GM11168 (cell line): ENCODE data around the gene SLC4A8.

Source experiments
- in situ Hi-C: fragments of 300-500 bp; cut with MboI; formaldehyde crosslinking; loops from one replicate; pipeline ENCODE4 v1.12.0; 2022; ENCODE audit warnings: low sequenced_read_pairs; ENCODE audit not compliant: unreplicated experiment

Gene SLC4A8

GRCh38 chr12:51424662-51425539 lies at the start of gene SLC4A8:
SLC4A8 (plus strand) TSS chr12:51424831; CDS start chr12:51424988, 157 bp downstream.
- in situ Hi-C loops = loop anchor here (5.0 kb wide), 1 partner anchor 102 kb away; no protein-coding TSS in a partner anchor

GRCh38 chr12:51374856-51375255 lies 49.8 kb upstream of the SLC4A8 start:
- in situ Hi-C loops = no loop called here

DNA sequence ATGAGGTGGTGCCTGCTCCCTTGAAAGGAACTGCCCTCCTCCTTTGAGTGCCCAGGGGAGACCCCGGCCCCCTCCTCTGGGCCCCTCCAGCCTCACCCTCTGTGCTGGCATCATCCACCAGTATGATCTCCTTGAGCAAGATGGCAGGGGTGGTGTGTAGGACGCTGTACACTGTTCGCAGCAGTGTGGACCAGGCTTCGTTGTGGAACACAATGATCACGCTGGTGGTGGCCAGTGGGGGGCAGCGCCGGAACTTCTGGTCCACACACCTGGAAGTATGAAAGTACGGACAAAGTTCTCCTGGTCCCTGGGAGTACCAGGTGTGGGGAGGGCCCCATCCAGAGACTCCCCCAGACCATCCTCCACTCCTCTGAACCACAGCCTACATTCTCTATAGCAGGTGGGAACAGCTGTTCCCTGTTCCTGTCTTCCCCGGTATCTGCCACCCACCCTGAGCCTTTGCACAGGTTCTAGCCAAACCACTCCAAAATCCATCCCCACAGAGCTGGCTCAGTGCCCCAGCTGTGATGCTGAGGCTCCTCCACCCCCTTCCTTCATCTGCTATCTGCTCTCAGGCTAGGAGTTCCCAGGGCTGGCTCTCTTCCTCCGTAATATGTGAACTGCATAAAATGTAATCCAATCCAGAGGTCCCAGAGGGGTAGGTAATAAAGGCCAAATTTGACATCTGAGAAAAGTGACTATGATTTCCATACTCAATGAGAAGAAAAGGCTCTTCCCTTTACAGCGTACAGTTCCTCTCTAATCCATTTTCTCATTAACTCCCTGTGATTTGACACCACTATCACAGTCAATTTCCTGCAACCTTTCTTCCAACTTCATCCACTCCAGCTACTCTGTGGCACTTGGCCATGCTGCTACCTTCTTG lies 47.3 kb upstream of the SLC4A8 start:
- in situ Hi-C loops = no loop called here

DNA sequence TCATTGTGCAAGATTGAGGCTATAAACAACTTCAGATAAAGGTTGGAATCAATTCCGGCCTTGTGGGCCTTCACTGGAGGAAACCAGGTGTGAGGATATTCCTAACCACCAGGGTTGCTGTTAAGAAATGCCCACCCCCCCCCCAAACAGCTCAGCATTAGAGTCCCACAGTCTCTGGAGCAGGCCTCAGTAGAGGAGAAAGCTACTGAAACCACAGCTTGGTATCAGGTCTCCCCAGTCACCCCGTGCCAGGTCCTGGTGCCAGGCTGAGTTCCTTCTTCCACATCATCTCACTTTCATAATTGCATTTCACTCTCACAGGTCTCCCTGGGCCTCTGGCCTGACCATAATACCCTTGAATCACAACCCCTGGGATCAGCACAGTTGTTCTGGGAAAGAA lies 45.9 kb upstream of the SLC4A8 start:
- in situ Hi-C loops = no loop called here

DNA sequence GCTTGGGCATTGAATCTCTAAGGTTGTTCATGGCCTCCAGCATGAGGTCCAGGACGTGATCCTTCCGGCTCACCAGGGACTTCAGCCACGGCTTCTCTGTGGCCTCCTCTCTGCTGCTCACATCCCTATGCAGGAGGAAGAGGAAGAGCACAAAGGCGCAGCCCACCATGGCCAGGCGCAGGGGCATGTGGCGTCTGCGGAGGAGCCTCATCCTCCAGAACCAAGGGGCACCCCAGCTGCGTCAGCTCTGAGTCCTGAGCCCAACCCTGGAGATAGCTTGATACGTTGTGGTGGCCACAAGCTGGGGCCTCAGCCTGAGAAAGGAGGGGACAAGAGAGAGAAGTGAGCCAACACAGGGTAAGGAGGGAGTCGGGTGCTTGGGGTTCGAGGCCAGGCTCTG lies 45.1 kb upstream of the SLC4A8 start:
- in situ Hi-C loops = no loop called here

DNA sequence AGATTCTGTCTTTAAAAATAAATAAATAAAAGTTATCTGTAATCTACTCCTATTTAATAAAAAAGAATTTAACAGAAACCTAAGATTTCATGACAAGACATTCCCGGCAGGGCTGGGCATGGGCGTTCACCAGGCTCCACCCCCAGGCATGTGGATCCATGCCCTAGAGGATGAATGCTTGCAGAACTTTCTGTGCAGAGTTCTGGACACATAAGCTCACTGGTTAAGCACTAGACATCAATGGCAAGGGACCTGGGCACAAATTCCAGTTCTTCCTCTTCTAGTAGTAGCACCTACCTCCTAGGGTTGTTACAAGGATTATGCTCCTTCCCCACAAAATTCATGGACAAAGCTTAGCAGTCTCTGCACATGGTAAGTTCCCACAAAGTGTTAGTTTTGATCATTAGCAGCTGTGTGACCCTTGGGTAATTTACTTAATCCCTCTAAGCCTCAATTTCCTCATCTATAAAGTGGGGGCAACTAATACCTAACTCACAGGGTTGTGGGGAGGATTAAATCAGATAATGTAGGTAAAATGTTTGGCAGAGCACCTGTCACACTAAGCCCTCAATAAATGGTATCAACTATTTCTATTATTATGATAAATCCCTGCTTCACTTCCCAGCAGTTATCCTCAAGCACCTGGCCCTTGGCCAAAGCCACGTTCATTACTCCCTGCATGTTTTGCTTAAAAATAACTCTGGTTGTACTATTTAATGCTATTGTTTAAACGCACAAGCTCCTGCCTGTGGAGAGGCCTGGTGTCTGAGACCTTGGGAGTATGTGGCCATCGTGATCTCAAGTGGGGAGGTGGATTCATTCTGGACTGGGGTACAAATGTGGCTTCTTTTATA lies 43.2 kb upstream of the SLC4A8 start:
- in situ Hi-C loops = no loop called here

- in situ Hi-C loops = no loop called here
Measured at GRCh38 chr12:51382173-51382572, 42.5 kb upstream of the SLC4A8 start.

- in situ Hi-C loops = no loop called here
Measured at GRCh38 chr12:51383269-51383905, 41.2 kb upstream of the SLC4A8 start.

DNA sequence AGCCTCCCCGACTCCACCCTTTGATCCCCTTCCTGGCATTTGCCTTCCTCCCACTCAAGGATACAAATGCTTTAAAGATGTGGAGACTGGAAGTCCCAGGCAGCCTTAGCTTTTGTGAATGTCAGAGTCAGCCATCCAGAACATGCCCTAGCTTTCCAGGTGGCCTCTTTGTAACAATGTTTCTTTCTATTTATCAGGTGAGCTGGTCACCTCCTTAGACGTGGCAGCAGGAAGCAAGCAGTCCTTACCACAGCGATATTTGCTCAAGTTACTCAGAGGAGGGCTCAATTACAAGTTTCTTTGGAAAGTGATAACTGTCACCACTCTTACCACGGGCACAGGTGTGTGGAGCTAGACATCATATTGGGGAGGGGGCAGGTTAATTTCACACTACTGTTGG lies 38.3 kb upstream of the SLC4A8 start:
- in situ Hi-C loops = no loop called here

GRCh38 chr12:51388069-51388799 lies 36.4 kb upstream of the SLC4A8 start:
- in situ Hi-C loops = no loop called here

DNA sequence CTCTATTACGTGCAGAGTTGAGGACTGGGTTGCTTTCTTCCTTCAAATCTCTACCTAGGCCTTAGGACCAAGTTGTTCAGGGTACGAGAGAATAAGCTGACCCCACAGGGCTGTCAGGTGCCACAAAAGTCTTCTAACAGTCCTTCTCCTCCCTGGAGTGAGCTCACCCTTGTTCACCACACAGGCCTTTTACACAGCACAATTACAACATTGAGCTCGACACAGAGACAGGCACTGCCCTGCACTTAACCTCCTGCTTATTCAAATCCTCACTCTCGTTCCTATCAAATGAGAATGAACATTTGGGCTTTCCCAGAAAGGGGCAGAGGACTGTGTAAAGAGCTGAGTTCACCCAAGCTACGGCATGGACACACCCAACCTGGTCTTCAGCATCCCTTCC lies 35.8 kb upstream of the SLC4A8 start:
- in situ Hi-C loops = no loop called here

DNA sequence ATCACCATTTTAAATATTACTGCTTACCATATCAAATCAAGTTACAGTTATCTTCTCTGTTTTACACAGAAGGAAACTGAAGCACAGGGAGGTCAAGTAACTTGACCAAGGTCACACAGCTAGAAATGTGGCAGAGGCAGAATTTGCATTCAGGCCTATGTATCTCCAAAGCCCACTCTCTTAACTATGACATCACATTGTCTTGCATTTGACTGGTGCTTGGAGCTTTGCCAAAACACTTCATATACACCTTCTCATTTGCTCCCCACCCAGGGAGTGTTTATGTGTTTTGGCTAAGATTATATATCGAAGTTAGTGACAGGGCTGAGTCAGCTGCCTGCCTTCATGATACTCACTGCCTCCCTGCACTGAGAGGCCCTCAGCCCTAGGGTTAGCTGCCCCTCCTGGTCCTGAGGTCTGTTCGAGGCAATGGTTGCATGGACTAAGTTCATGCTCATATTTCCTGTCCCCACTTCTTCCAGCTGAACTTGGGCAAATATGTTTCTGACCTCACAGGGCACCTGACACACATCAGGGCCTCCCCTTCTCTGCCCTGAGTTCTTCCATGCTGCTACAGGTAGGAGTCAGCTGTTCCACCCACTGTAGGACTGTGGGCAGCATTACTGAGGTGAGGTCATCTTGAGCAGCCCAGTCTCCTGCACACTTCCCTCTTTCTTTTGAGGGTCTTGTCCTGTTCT lies 35.2 kb upstream of the SLC4A8 start:
- in situ Hi-C loops = no loop called here

DNA sequence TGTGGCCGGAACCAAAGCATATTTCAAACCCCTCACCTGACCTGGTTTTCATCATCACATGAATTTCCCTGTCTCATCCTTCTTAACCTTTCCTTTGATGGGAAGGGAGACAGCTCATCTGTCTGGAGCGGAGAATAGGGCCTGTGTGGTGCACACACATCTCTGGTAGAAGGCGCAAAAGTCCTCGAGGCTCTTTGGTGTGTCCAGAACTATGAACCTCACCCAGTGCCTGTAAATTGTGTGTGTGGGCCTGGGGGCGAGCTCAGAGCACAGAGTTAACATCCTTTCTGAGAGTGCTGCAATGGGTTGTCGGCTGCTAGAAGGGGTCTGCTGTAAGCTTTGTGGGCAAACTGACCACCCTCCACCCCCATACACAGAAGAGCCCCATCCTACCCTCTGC lies 34.2 kb upstream of the SLC4A8 start:
- in situ Hi-C loops = no loop called here

- in situ Hi-C loops = no loop called here
Measured at GRCh38 chr12:51390891-51391282, 33.7 kb upstream of the SLC4A8 start.

GRCh38 chr12:51391283-51392123 lies 33.1 kb upstream of the SLC4A8 start, which contains the start of gene GALNT6:
GALNT6 (minus strand) TSS chr12:51391406; CDS start chr12:51379781, 11,625 bp downstream.
- in situ Hi-C loops = no loop called here

- in situ Hi-C loops = no loop called here
Measured at GRCh38 chr12:51392556-51393237, 31.9 kb upstream of the SLC4A8 start.
